ENCODE data around the gene TSHZ2.

Gene TSHZ2

DNA sequence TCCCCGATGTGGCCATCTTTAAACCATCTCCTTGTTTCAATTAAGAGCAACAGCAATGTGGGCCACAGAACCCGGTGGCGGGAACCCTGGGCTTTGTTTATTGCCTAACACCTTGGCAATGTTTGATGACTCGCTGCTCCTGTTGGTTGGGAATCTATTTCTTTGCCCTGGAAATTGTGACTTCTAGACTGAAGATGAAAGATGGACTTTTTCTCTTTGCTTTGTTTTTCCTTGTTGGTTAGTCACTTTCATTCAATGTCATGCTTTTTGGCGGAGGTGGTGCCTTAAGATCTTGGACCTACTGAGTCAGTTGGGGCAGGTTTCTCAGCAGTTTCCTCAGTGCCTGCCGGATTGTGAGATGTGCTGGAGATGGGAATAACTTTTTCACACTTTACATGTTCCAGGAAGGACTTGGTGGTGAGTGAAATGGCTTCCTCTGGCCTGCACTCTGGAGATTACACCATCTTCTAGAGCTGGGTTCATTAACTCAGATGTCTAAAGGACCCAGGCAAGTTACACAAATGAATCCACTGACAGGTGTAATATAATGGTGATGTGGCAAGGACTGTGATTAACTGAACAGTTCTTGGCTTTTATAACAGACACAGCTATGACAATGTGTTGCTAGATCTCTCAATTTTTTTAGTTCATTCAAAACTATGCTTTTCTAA lies 56.3 kb downstream of the TSHZ2 start:
- Histone ChIP-seq H3K4me3 (ENCODE audit: low read length in 2 of 2) (no peak overlapping the region), H3K36me3 (ENCODE audit: control insufficient read depth in 2 of 2, insufficient read depth in 2 of 2, low read length in 2 of 2) (no peaks in the 10 kb centered on the region), H3K4me1 (ENCODE audit: control insufficient read depth, insufficient read depth, low read length) (no peaks in the 10 kb centered on the region), H3K9ac (ENCODE audit: low read length in 2 of 2) (no peak overlapping the region), H3K9me3 (ENCODE audit: control insufficient read depth in 2 of 2, low read length in 2 of 2) (no peaks in the 10 kb centered on the region), H3K27me3 (ENCODE audit: control insufficient read depth in 1 of 2, insufficient read depth in 2 of 2, low read length in 2 of 2) (peaks cover 0 to 3% of the 10 kb centered on the region in 2 donors), H3K27ac (ENCODE audit: low read length) (no peak overlapping the region)

DNA sequence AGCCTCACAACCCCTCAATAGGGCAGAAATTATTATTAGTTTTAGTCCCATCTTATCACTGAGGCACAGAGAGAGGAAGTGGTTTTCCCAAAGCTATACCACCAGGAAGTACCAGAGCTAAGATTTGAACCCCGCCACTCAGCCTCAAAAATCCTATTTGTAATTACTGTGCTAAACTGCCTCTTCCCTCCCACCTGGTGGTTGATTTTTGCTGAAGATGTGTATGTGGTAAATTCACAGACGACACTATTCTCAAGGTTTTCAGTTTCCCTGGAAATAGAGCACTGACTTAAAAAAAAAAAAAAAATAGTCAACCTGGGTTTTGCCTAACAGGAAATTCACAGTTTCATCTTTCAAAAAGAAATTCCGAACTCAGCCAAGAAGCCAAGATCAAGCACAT lies 57.9 kb downstream of the TSHZ2 start:
- H3K4me3 ChIP-seq (ENCODE audit: low read length in 2 of 2), result no peak overlapping the region

DNA sequence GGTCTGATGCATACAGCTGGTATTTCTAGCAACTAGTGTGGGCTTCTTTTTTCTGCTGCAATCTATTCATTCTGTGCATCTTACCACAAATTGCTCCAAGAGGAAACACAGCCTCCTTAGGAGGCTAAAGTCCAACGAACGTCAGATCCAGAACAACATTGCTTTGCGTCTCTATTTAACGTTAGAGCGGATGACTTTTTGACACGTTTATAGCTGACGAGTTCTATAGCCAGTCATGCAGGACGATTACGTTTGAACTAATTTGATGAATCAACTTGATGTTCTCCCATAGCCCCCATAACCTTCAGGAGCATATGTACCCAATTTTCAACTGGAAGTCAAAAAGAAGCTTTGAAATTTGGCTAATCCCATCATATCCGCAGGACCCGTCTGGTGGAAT lies 59.9 kb downstream of the TSHZ2 start:
- H3K9me3 ChIP-seq (ENCODE audit: control insufficient read depth in 2 of 2, low read length in 2 of 2), result no peaks in the 10 kb centered on the region
- H3K4me3 ChIP-seq (ENCODE audit: low read length in 2 of 2), result no peak overlapping the region
- peaks cover 0 to 3% of the 10 kb centered on the region in 2 donors for H3K27me3 ChIP-seq (ENCODE audit: control insufficient read depth in 1 of 2, insufficient read depth in 2 of 2, low read length in 2 of 2)
- no peak overlapping the region for H3K9ac ChIP-seq (ENCODE audit: low read length in 2 of 2)
- H3K27ac ChIP-seq (ENCODE audit: low read length), result no peak overlapping the region
- no peaks in the 10 kb centered on the region for H3K36me3 ChIP-seq (ENCODE audit: control insufficient read depth in 2 of 2, insufficient read depth in 2 of 2, low read length in 2 of 2)
- H3K4me1 ChIP-seq (ENCODE audit: control insufficient read depth, insufficient read depth, low read length), result no peaks in the 10 kb centered on the region

More for the DNA sequence above, 57.9 kb downstream of the TSHZ2 start:
- Histone ChIP-seq H3K4me1 (ENCODE audit: control insufficient read depth, insufficient read depth, low read length) (no peaks in the 10 kb centered on the region), H3K9me3 (ENCODE audit: control insufficient read depth in 2 of 2, low read length in 2 of 2) (no peaks in the 10 kb centered on the region), H3K9ac (ENCODE audit: low read length in 2 of 2) (no peak overlapping the region), H3K36me3 (ENCODE audit: control insufficient read depth in 2 of 2, insufficient read depth in 2 of 2, low read length in 2 of 2) (no peaks in the 10 kb centered on the region), H3K27ac (ENCODE audit: low read length) (no peak overlapping the region), H3K27me3 (ENCODE audit: control insufficient read depth in 1 of 2, insufficient read depth in 2 of 2, low read length in 2 of 2) (peaks cover 0 to 3% of the 10 kb centered on the region in 2 donors)

DNA sequence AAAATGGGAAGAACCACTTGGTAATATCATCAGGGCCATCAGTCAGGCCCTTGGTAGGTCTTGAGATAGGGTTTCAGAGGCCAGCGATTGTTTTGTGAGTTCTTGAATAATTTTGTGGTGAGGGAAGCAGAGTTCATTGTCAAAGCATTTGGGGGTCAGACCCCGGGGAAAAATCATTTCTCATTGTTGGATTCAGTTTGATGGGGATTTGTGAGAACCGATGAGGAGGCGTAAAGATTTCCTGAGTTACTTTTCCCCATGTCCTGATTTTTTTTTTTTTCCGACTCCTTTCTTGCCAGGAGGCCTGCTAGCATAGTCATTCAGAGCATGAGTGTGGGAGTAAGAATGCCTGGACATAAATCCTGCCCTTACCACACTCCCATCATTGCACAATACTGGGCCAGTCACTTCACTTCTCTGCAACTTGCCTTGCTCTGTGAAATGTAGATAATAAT lies 60.3 kb downstream of the TSHZ2 start:
- peaks cover 0 to 3% of the 10 kb centered on the region in 2 donors for H3K27me3 ChIP-seq (ENCODE audit: control insufficient read depth in 1 of 2, insufficient read depth in 2 of 2, low read length in 2 of 2)
- no peak overlapping the region for H3K9ac ChIP-seq (ENCODE audit: low read length in 2 of 2)
- H3K9me3 ChIP-seq (ENCODE audit: control insufficient read depth in 2 of 2, low read length in 2 of 2), result no peaks in the 10 kb centered on the region
- no peak overlapping the region for H3K27ac ChIP-seq (ENCODE audit: low read length)
- H3K36me3 ChIP-seq (ENCODE audit: control insufficient read depth in 2 of 2, insufficient read depth in 2 of 2, low read length in 2 of 2), result no peaks in the 10 kb centered on the region
- no peak overlapping the region for H3K4me3 ChIP-seq (ENCODE audit: low read length in 2 of 2)
- H3K4me1 ChIP-seq (ENCODE audit: control insufficient read depth, insufficient read depth, low read length), result no peaks in the 10 kb centered on the region

DNA sequence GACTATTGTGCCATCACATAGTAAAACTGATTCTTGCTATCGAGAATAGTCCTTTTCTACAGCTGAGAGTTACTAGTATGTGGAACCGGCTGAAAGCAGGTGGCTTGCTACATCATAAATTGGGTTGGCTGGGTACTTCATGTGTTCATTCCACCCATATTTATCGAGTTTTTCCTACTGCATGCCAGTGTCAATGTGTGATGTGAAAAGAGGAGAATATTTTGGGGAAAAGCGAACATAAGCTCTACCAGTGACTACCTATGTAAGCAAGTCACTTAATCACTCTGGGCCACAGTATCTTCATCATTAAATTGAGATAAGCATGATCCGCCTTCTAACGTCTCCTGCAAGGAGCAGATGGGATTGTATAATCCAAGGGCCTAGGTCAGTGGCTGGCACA lies 61.0 kb downstream of the TSHZ2 start:
- Histone ChIP-seq H3K4me1 (ENCODE audit: control insufficient read depth, insufficient read depth, low read length) (no peaks in the 10 kb centered on the region), H3K9ac (ENCODE audit: low read length in 2 of 2) (no peak overlapping the region), H3K36me3 (ENCODE audit: control insufficient read depth in 2 of 2, insufficient read depth in 2 of 2, low read length in 2 of 2) (no peaks in the 10 kb centered on the region), H3K27ac (ENCODE audit: low read length) (no peak overlapping the region), H3K9me3 (ENCODE audit: control insufficient read depth in 2 of 2, low read length in 2 of 2) (no peaks in the 10 kb centered on the region), H3K4me3 (ENCODE audit: low read length in 2 of 2) (no peak overlapping the region), H3K27me3 (ENCODE audit: control insufficient read depth in 1 of 2, insufficient read depth in 2 of 2, low read length in 2 of 2) (peaks cover 0 to under 1% of the 10 kb centered on the region in 2 donors)

DNA sequence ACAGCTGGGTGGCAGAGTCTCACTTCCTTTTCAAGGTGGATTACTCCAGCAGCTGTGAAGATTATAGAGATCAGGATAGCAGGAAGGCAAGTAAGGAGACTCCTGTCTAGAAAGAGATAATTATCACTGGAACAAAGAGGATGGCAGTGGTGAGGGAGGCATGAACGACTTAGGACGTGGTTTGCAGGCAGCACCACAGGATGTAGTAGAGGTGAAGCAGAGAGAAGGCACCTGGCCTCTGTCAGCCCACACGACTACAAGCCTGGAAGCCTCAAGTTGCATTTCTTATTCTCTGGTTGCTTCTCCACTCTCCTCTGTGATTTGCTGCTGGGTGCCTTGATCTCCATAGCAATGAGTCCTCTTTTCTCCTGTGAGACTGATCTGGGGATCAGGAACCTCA lies 62.7 kb downstream of the TSHZ2 start:
- no peak overlapping the region for H3K27ac ChIP-seq (ENCODE audit: low read length)
- H3K9ac ChIP-seq (ENCODE audit: low read length in 2 of 2), result no peak overlapping the region
- H3K4me3 ChIP-seq (ENCODE audit: low read length in 2 of 2), result no peak overlapping the region
- H3K27me3 ChIP-seq (ENCODE audit: control insufficient read depth in 1 of 2, insufficient read depth in 2 of 2, low read length in 2 of 2), result no peaks in the 10 kb centered on the region
- H3K36me3 ChIP-seq (ENCODE audit: control insufficient read depth in 2 of 2, insufficient read depth in 2 of 2, low read length in 2 of 2), result no peaks in the 10 kb centered on the region
- H3K9me3 ChIP-seq (ENCODE audit: control insufficient read depth in 2 of 2, low read length in 2 of 2), result no peaks in the 10 kb centered on the region
- no peaks in the 10 kb centered on the region for H3K4me1 ChIP-seq (ENCODE audit: control insufficient read depth, insufficient read depth, low read length)

DNA sequence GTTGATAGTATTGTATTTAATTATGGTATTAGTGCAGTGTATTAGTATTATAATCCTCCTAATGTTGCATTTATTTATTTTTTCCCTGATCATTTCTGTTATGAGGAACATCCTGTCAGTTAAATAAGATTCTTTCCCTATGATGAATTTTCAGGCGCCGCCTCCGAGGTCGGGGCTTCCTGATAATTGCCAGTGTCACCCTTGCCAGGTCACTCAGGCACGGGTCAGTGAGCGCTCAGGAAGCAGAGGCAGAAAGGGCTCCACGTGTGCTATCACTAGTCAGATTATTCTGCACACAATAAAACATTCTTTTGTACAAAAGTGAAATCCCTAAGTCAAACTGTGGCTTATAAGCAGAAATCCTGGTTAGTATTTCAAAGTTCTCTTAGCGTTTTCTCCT lies 64.8 kb downstream of the TSHZ2 start:
- Histone ChIP-seq H3K9me3 (ENCODE audit: control insufficient read depth in 2 of 2, low read length in 2 of 2) (no peaks in the 10 kb centered on the region), H3K27me3 (ENCODE audit: control insufficient read depth in 1 of 2, insufficient read depth in 2 of 2, low read length in 2 of 2) (no peaks in the 10 kb centered on the region), H3K36me3 (ENCODE audit: control insufficient read depth in 2 of 2, insufficient read depth in 2 of 2, low read length in 2 of 2) (no peaks in the 10 kb centered on the region), H3K9ac (ENCODE audit: low read length in 2 of 2) (no peak overlapping the region), H3K4me1 (ENCODE audit: control insufficient read depth, insufficient read depth, low read length) (no peaks in the 10 kb centered on the region), H3K4me3 (ENCODE audit: low read length in 2 of 2) (no peak overlapping the region), H3K27ac (ENCODE audit: low read length) (no peak overlapping the region)

DNA sequence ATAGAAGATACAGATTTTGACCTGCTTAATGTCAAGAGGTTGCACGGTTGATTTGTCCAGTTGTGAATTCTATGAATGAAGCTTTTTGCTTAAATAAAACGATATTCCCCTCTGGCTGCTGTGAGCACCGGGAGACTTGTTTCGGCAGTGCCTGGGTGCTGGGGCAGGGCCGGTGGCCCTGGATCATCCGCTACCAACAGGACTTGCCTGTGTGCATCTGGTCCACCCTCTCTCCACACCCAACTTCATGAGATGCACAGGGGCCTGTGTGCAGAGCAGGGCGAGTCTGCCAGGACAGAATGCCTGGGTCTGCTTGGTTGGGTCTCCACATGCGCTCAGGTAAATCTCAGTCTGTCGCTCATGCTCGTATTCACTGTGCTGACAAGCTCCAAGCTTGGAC lies 65.5 kb downstream of the TSHZ2 start:
- no peaks in the 10 kb centered on the region for H3K4me1 ChIP-seq (ENCODE audit: control insufficient read depth, insufficient read depth, low read length)
- H3K36me3 ChIP-seq (ENCODE audit: control insufficient read depth in 2 of 2, insufficient read depth in 2 of 2, low read length in 2 of 2), result no peaks in the 10 kb centered on the region
- no peak overlapping the region for H3K4me3 ChIP-seq (ENCODE audit: low read length in 2 of 2)
- no peak overlapping the region for H3K27ac ChIP-seq (ENCODE audit: low read length)
- H3K9ac ChIP-seq (ENCODE audit: low read length in 2 of 2), result no peak overlapping the region
- H3K9me3 ChIP-seq (ENCODE audit: control insufficient read depth in 2 of 2, low read length in 2 of 2), result no peaks in the 10 kb centered on the region
- H3K27me3 ChIP-seq (ENCODE audit: control insufficient read depth in 1 of 2, insufficient read depth in 2 of 2, low read length in 2 of 2), result no peaks in the 10 kb centered on the region

DNA sequence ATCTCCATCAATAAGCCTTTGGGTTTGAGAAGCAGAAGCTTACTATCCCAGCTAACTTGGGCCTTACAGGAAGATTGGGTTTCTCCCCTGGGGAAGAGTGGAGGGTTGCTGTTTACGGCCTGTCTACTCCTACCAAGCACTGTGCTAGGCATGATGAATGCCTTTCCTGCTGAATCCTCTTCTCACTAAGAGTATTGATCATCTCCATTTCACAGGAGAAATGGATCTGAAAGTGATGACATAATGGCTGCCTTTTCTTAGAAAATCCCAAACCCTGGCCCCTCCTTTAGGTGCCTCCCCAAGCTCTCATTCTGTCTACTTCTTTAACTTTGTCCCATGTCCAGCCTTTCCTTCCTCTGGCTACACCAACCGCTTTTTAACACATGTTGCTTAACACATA lies 66.1 kb downstream of the TSHZ2 start:
- Histone ChIP-seq H3K4me3 (ENCODE audit: low read length in 2 of 2) (no peak overlapping the region), H3K9ac (ENCODE audit: low read length in 2 of 2) (no peak overlapping the region), H3K9me3 (ENCODE audit: control insufficient read depth in 2 of 2, low read length in 2 of 2) (no peaks in the 10 kb centered on the region), H3K27me3 (ENCODE audit: control insufficient read depth in 1 of 2, insufficient read depth in 2 of 2, low read length in 2 of 2) (no peaks in the 10 kb centered on the region), H3K36me3 (ENCODE audit: control insufficient read depth in 2 of 2, insufficient read depth in 2 of 2, low read length in 2 of 2) (no peaks in the 10 kb centered on the region), H3K4me1 (ENCODE audit: control insufficient read depth, insufficient read depth, low read length) (no peaks in the 10 kb centered on the region), H3K27ac (ENCODE audit: low read length) (no peak overlapping the region)

DNA sequence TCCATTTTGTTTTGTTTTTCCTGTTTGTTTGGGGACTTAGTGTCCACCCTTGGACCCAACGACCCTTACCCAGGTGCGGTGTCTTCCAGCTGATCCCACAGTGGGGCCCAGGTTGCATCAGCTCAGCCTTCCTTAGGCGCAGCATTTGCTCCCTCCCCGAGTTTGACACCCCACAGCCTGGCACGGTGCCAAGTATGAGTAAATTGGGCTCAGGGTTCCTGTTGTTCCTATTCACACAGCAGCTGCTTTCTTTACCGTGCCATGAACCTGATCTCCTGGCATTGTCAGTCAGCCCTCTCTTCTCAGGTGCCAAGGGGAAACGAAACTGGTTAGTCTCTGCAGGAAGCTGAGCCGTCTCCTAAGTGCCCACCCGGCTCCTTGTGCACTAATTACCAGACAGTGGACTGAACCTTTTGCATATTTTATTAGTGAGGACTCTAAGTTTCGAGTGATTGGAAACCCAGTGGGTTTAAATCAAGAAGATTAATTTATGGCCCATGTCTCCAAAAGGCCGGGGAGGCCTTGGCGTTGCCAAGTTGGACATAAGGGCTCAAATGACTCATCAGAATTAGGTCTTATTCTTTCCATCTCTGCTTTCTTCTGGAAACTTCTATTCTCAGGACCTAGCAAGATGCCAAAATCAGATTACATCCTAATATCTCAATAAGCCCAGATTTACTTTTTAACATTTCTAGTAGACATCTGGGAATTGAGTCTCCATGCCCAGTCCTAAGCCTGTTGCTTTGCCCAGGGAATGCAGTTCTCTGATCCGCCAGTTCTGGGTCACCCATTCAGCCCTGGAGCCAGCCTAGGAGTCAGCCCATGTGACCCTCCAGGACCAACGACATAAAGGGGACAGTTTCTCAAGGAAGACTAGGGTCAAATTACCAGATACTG lies 68.8 kb downstream of the TSHZ2 start:
- peaks cover 0 to under 1% of the 10 kb centered on the region in 2 donors for H3K27me3 ChIP-seq (ENCODE audit: control insufficient read depth in 1 of 2, insufficient read depth in 2 of 2, low read length in 2 of 2)
- no peaks in the 10 kb centered on the region for H3K4me1 ChIP-seq (ENCODE audit: control insufficient read depth, insufficient read depth, low read length)
- H3K4me3 ChIP-seq (ENCODE audit: low read length in 2 of 2), result no peak overlapping the region
- H3K9ac ChIP-seq (ENCODE audit: low read length in 2 of 2), result no peak overlapping the region
- no peak overlapping the region for H3K27ac ChIP-seq (ENCODE audit: low read length)
- no peaks in the 10 kb centered on the region for H3K36me3 ChIP-seq (ENCODE audit: control insufficient read depth in 2 of 2, insufficient read depth in 2 of 2, low read length in 2 of 2)
- no peaks in the 10 kb centered on the region for H3K9me3 ChIP-seq (ENCODE audit: control insufficient read depth in 2 of 2, low read length in 2 of 2)

DNA sequence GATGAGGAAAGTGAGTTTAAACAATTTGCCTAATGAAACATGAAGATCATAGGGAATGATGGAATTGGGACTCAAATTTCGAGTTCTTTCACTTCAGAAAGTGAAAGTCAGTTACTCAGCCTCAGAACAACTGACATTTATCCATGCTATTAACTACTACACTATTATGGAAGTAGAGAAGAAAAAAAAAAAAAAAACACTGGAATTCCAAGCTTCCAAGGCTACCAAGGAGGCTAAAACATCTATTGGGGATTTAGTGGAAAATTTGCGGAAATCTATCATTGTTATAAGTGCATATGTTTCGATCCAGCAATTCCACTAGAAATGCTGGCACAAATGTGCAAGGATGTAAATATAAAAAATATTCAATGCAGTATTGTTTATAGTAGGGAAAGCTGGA lies 70.4 kb downstream of the TSHZ2 start:
- no peak overlapping the region for H3K4me3 ChIP-seq (ENCODE audit: low read length in 2 of 2)
- no peaks in the 10 kb centered on the region for H3K4me1 ChIP-seq (ENCODE audit: control insufficient read depth, insufficient read depth, low read length)
- H3K27me3 ChIP-seq (ENCODE audit: control insufficient read depth in 1 of 2, insufficient read depth in 2 of 2, low read length in 2 of 2), result peaks cover 0 to 4% of the 10 kb centered on the region in 2 donors
- no peak overlapping the region for H3K27ac ChIP-seq (ENCODE audit: low read length)
- H3K9me3 ChIP-seq (ENCODE audit: control insufficient read depth in 2 of 2, low read length in 2 of 2), result peaks cover 0 to 4% of the 10 kb centered on the region in 2 donors
- H3K9ac ChIP-seq (ENCODE audit: low read length in 2 of 2), result no peak overlapping the region
- H3K36me3 ChIP-seq (ENCODE audit: control insufficient read depth in 2 of 2, insufficient read depth in 2 of 2, low read length in 2 of 2), result no peaks in the 10 kb centered on the region
